Glomerular visceral epithelial cell (primary cell): Measurements from ENCODE around the gene GABBR1.
"Not testable (repeated sequence)": the region's sequence is repeated elsewhere in the genome, so short reads cannot be mapped to it uniquely, and the experiment has no call there.

Experiments
- DNase-seq: peaks from one replicate; pipeline ENCODE4 v3.0.0-alpha.2; 2016; ENCODE audit errors: extremely low spot score

GABBR1 gene

DNA sequence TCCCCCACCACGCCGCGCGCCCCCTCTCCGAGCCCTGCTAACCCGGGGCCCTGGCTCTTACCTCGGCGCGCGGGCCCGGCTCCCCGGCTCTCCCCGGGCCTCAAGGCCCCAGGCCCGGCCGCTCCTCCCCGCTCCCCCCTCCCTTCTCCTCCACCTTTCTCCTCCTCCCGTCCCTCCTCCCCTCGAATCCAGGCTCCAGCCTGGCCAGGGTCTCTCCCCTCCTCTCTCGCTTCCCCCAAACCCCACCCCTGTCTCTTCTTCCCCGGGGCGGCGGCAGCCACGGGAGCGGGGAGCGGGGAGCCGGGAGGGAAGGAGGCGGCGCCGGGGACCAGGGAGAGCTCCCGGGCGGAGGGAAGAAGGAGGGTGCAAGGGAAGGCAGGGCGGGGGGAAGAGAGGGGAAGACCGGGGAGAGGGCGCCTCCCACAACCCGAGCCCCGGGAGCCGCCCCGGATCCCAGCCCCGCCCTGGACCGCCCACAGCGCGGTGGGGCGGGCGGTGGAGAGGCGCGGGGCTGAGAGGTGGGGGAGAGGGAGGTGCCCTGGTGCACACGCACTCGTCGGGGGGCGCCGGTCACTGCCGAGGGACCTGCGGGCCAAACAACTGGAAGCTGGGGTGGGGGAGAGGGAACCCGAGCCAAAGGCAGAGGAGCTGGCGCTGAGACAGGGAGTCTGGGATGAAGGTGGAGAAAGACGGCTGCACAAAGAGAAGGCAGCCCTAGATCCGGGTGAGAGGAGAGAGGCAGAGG lies at the start of gene GABBR1:
GABBR1 (minus strand) TSS at position 395 of the 745 bp plus-strand sequence. CDS start 798 bp downstream, outside the sequence.
- DNase-seq = peak; percentile 90

DNA sequence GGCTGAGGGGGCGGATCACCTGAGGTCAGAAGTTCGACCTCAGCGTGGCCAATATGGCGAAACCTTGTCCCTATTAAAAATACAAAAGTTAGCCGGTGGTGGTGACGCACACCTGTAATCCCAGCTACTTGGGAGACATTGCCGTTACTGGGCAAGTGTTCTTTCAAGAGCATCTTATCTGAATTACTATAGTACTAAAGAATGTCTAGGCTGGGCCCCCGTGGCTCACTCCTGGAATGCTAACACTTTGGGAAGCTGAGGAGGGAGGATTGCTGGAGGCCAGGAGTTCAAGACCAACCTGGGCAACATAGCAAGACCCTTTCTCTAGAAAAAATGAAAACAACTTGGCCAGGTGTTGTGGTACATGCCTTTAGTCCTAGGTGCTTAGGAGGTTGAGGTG lies 48.8 kb upstream of the GABBR1 start:
- DNase-seq = no peak

DNA sequence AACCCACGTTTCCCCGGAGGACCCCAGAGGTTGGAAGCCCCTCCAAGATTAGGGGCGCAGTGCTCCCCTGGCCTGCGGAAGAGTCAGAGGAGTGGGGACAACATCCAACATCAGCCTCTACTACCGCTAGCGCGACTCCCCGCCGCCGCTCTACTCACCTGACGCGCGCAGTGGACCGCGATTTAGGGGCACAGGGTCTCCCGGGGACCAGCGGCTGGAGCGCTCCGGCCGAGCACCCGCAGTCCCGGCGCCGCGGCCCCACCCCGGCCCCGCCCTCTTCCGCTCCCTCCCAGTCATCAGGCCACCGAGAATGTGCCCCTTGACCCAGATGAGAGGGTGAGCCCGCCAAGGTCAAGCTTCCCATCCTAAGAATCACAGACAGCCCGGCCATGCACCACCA lies 47.9 kb upstream of the GABBR1 start, which contains the start of gene ZFP57:
ZFP57 (minus strand) TSS at position 249 of the 400 bp plus-strand sequence. CDS start 4,149 bp downstream, outside the sequence.
- DNase-seq = no peak

DNA sequence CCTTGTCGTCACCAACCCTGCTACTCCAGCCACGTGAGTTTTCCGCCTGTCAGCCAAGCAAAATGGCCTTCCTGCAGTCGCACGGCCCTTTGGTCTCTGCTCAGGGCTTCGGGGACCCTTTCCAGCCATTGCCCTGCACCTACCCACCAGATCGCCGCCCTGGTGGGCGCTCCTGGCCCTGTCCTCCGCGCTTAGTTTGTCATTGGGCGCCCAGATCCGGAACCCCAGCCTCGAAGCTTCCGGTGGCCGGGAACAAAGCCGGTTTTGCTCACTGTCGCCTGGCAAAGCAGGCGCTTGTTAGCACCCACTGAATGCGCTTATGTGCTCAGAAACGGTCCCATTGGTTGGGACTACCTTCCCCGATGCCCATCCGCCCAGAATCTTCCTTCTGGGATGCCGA lies 47.4 kb upstream of the GABBR1 start:
- DNase-seq = no peak

DNA sequence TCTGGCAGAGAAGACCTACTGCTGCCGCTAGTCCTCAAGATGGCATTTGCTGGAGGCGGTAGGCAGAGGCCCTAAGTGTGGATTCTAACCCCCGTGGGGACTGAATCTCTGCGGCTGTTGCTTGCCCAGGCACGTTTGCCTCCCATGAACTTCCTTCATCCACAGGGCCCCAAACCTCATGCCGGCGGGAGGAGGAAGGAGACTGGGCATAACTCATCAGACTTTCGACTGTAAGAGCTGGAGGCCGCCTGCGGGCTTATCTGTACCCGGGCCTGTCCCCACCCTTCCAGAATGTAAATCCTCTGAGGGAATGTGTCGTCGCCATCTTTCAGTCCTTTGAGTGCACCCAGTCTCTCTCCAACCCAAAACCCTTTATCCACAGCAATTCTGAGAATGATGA lies 47.0 kb upstream of the GABBR1 start:
- DNase-seq = no peak

DNA sequence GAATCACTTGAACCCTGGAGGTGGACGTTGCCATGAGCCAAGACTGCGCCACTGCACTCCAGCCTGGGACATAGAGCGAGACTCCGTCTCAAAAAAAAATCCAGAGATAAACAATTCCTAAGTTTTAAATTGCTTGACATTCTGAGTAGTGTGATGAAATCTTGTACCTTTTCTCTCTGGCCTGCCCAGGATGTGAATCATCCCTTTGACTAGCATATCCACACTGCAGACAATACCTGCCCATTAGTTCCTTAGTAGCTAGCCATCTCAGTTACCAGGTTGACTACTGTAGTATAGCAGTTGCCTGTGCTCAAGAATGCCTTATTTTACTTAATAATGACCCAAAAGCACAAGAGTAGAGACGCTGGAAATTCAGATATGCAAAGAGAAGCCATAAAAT lies 45.1 kb upstream of the GABBR1 start:
- DNase-seq = no peak

DNA sequence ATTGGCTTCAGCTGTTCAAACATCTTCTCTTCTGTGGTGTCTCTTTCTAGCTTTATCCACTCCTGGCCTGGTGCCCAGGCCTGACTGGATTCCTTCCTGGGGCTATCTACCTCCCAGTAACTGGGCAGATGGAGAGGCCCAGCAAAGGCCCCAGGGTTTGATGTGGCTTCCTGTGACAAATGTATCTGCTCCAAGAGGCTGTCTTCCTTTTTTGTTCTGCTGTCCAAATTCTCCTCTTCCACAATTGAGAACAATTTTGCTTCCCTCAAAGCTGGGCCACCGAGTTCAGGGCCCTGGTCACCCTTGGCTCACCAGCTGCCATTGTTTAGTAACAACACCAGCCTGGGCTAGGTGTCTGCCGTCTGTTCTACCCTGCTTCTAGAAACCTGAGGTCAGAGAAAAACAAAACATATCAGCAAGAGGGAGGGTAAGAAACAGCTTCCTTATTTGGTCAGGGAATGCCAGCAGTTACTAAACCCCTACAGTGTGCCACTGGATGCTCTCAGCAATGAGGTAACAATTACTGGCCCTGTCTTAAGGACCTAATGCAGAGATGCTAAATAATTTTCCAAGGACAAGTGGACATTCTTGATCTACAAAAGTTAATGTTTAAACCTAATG lies 44.1 kb upstream of the GABBR1 start:
- peak; percentile 20 for DNase-seq

DNA sequence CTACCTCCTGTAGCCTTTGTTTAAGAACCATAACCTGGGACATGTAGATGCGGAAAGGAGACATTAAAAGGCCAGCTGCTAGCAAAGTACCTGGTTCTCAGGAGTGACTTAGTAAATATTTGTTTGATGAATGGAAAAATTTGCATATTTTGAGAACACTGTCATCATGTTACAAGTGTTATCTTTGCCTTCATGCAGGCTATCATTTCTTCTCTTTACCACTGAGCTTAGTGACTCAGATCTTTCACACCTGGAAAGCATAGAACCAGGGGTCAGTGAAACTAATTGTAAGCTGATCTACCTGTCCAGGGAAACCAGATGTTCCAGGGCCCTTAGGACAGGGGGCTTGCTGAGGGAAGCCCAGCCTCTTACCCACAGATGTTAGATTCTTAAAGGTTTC lies 42.6 kb upstream of the GABBR1 start:
- no peak for DNase-seq

DNA sequence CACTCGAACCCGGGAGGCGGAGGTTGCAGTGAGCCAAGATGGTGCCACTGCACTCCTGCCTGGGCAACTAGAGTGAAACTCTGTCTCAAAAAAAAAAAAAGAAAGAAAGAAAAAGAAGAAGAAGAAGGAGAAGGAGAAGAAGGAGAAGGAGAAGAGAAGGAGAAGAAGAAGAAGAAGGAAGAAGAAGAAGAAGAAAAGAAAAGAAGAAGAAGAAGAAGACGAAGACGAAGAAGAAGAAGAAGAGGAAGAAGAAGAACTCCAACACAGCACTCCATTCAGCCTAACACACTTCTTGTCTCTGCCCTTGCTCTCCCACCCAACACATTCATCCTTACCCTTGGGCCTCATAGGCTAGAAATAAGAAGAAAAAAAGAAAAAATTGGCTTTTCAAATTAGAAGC lies 41.0 kb upstream of the GABBR1 start:
- no peak for DNase-seq

DNA sequence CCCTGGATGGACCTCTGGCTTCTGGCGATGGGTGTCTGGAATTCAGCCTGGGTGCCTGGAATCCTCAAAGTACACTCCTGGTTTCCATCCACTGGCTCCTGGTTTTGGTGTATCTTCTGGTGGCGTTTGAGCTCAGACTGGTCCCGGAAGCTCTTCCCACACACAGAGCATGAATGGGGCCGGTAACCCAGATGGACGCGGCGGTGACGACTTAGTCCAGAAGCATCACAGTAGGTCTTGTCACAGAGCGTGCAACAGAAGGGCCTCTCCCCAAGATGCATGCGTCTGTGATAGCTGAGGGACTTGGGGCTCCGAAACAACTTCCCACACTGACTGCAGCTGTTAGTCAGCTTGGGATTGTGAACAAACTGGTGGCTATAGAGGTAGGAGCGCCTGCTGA lies 40.2 kb upstream of the GABBR1 start:
- DNase-seq = no peak

DNA sequence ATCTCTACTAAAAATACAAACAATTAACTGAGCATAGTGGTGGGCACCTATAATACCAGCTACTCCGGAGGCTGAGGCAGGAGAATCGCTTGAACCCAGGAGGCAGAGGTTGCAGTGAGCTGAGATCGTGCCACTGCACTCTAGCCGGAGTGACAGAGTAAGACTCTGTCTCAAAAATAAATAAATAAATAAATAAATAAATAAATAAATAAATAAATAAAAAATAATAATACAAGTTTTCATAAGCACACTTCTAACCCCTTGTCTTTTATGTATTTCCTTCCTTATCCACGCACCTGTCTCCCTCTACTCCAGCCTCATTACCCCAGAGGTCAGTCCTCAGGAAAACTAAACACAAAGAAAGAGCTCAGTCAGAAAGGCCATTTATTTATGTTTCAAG lies 39.1 kb upstream of the GABBR1 start:
- not testable (repeated sequence) for DNase-seq

DNA sequence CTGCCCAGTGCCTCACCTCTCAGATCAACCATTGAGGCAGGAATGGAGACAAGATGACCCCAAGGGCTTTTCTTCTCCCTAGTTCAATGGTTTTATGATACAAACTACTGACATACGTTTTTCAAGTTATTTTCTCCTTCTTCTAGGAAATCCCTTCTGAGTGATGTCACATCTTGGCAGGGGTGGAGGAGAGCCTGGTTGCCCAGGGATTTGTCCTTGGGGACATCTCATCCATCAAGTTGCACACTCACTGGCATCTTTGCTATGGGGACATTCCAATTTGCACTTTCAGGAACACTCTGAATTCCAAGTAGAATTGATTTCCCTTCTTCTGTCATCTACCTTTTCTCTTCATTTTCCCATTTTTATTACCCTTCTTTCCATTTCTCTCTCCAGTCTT lies 38.0 kb upstream of the GABBR1 start:
- no peak for DNase-seq

DNA sequence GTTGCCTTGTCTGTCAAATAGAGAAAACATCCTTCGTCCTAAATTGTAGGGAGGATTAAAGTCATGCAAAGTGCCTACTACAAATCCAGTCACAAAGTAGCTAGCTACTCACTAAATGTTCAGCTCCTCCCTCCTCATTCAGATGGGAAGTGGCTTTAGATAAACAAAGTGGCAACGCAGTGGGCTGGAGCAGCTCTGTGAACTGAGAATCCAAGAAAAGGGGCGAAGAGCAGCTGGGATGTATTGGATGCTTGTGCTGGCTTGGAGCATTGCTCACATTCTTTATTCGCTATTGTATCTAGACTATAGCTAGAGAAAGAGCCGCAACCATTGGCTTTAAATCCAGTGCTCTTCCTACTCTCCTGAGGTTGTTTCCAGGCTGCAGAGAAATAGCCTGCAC lies 34.2 kb upstream of the GABBR1 start:
- no peak for DNase-seq

DNA sequence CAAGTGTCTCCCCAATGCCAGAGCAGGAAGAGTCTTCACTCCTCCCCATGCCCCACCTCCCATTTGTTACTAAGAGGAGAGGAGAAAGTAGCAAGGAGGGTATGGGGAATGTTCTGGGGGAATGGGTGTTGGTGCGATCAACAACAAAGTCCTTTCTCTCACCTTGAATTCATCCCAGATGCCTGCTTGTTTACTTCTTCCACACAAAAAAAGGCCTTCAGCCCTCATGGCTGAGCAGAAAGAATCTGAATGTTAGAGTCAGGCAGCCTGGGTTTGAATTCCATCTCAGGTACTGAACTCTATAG lies 33.8 kb upstream of the GABBR1 start:
- no peak for DNase-seq

DNA sequence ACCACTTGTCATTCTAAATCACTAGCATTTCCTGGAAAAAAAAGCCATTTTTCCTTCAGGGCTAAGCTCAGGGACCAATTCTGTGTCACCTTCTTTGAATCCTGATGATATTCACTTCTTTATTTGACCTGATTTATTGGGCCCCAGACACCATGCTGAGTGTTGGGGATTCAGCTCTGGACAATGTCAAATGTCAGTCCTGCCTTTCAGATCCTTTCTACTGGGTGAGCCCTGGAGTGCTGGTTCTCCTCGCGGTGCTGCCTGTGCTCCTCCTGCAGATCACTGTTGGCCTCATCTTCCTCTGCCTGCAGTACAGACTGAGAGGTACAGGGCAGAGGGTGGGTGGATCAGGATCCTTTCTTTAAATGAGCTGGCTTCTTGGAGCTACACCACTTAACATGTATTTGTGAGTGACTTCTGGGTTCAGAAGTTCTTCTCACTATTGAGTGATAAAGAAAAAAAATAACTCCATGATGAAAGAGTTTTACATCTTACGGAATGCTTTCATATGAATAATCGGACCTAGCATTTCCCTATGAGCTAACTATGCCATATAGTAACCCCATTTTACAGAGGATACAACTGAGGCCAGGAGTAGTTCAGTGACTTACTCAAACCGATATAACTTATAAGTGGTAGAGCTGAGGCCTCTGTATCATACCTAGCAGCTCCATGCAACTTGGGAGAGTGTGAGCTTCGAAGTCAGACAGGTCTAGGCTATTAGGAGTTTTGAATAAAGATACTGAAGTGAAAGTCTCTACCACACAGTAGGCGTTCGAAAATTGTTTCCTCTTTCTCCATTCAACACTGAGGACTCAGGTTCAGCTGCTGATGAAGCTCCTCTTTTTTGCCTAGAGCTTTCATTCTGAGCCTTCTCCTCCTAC lies 33.2 kb upstream of the GABBR1 start:
- no peak for DNase-seq

DNA sequence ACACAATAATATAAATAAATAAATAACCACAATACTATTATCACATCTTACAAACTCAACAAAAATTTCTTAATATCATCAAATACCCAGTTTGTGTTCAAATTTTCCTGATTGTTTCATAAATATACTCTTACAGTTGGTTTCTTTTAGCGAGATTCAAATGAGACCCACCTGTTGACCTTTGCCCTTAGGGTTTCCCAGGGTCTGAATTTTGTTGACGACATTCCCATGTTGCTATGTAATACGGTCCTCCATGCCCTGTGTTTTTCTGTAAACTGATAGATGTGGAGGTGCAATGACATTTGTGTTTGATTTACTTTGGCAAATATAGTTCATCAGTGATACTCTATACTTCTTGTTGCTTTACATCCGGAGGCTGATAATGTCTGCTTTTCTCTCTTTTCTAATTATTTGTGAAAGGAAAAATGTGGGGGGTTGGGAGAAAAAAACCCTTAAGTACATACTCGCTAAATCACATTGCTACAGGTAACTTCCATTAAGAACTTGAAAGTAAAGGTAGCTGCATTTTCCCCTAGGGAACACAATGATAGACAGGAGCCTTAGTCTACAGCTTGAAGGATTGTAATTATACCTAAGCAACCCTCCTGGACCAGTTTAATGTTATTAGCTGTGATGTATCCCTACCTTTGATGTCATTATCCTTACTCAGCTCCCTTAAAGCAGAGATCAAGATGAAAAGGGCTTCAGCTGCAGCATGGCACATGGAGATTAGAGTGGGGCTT lies 30.5 kb upstream of the GABBR1 start:
- DNase-seq = no peak

DNA sequence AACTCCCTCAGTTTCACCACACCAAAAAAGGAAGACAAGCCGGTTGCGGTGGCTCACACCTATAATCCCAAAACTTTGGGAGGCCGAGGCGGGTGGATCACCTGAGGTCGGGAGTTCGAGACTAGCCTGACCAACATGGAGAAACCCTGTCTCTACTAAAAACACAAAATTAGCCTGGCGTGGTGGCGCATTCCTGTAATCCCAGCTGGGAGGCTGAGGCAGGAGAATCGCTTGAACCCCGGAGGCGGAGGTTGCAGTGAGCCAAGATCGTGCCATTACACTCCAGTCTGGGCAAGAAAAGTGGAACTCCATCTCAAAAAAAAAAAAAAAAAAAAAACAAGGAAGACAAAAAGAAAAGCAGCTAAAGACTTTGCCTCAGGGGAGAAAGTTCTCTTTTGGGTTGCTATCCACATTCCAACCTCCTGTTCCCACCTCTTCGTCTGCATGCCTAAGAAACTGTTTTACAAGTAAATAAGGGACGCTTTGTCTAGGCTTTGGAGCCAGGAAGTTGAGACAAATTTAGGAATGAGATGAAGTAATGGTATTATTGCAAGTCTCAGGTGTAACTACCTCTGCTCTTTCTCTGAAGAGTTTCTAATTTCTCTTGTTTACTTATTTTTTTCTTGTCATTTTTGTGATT lies 28.6 kb upstream of the GABBR1 start:
- DNase-seq = not testable (repeated sequence)

DNA sequence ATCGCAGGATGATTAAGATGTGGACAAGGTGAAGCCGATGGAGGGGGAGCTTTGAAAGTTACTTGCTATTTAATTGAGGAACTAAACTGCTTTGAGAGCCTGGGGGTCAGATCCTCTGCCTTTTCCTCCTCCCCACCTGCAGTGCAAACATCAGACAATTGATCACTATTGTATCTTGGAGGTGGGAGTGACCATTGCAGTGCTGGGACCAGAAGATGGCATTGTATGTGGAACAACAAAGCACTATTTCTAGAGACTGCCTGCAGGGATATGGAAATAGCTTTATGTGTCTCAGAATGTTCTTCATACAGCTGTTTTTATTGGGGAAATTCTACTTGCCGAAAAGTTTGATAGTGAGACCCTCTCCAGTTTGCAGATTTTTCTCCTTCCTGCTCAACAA lies 28.1 kb upstream of the GABBR1 start:
- DNase-seq = no peak

DNA sequence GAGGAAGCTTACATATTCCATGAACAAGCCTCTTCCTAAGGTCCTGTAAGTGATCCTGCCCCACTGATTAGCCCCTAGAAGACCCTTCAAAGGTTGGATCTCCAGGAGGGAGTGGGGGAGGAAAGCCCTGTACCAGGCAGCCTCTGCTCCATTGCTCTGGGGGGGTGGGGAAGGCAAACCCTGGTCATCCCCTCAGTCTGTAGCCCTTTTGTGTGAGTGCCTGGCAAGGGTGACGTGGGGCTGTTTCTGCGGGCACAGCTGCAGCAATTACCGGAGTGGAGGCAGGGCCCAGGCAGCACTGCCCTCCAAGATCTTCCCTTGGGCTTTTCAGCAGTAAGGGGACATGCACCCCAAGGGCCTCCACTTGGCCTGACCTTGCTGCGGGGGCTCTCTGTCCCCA lies 23.8 kb upstream of the GABBR1 start, which contains the start of gene MOG:
MOG (plus strand) TSS at position 295 of the 400 bp plus-strand sequence. CDS start 118 bp downstream, outside the sequence.
- no peak for DNase-seq

DNA sequence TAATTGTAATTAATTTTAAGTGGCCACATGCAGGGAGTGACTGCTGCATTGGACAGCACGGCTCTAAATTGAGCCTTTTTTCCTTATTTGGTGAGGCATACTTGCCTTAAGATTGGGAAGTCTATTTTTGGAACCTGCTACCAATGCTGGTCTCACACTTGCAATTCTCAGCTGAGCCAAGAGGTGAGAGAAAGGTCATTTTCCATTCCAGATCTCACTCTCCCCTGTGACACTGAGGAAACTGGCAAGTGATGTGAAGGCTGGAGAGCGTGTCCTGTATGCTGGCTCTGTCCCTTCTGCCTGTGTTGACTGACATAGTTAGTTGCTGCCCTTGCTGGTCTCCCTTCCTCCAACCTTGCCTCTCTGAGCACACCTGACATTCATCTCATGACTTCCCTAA lies 23.2 kb upstream of the GABBR1 start:
- no peak for DNase-seq

DNA sequence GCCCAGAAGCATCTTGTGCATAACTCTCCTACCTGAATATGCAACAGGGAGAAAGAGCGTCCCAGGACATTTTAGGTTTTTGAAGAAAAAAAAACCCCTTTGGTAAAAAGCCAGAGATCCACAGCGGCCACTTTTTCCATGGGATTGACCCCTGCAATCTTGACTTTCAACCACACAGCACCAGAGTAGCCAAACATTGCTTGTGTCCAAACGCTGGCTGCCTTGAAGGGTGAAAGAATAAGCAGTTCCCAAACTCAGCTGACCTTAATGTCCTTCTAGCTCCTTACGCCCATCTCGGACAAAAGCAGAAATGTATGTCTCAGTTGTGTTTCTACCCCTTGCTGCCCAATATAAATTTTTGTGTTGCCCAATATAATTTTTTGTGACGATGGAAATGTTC lies 22.7 kb upstream of the GABBR1 start:
- DNase-seq = no peak
